Stomach (tissue), 9 donors: ENCODE measurements around the gene KCTD20. TPM values are rescaled to one million over a fixed set of nuclear protein-coding genes. Genes with fewer than 3 reads are reported as not detected.

ENCODE experiments used
- DNase-seq, 2 donors: peaks; one replicate each; pipeline versions ENCODE4 v3.0.0 to v3.0.0-alpha.2; 2013 to 2019
- H3K27ac ChIP-seq, 5 donors: fragments of 200-600 bp in 4 of 5; sonication (generic) in 4 of 5; one replicate each; pipeline ENCODE4 v1.5.1; 2013 to 2019; ENCODE audit warnings: mild to moderate bottlenecking in 1 of 5, moderate library complexity in 1 of 5
- H3K27me3 ChIP-seq, 3 donors: fragments of 200-600 bp; sonication (generic); one replicate each; pipeline ENCODE4 v1.5.1; 2017 to 2019; ENCODE audit warnings: mixed run types in 1 of 3
- H3K36me3 ChIP-seq, 4 donors: fragments of 200-600 bp; sonication (generic); 1 replicate in 3 of 4; 2 replicates in 1 of 4; pipeline ENCODE4 v1.5.1; 2016 to 2019
- H3K4me1 ChIP-seq, 4 donors: fragments of 200-600 bp; sonication (generic); one replicate each; pipeline ENCODE4 v1.5.1; 2016 to 2019
- H3K4me3 ChIP-seq, 4 donors: fragments of 200-600 bp; sonication (generic) in 3 of 4; one replicate each; pipeline ENCODE4 v1.5.1; 2016 to 2019; ENCODE audit warnings: mild to moderate bottlenecking in 1 of 4
- H3K9me3 ChIP-seq, 4 donors: fragments of 200-600 bp; sonication (generic); one replicate each; pipeline ENCODE4 v1.5.1; 2016 to 2019
- CTCF ChIP-seq, 7 experiments: fragments of 450-650 bp in 4 of 7; fragments of 200-600 bp in 3 of 7; sonication (generic) in 3 of 7; IDR thresholded peaks; one replicate each; pipeline ENCODE4 v1.5.1; 2016 to 2019; ENCODE audit warnings: antibody characterized with exemption in 7 of 7, control low read depth in 2 of 7, mild to moderate bottlenecking in 1 of 7
- EP300 ChIP-seq: sonication (generic); formaldehyde crosslinking; IDR thresholded peaks from one replicate; pipeline ENCODE4 v1.6.1; 2017; ENCODE audit warnings: antibody characterized with exemption
- POLR2A ChIP-seq, 4 donors: fragments of 450-650 bp; IDR thresholded peaks; one replicate each; pipeline ENCODE4 v1.6.1; 2016; ENCODE audit warnings: antibody characterized with exemption in 4 of 4, control low read depth in 2 of 4, mild to moderate bottlenecking in 1 of 4, moderate library complexity in 1 of 4
- POLR2AphosphoS5 ChIP-seq, 3 donors: sonication (generic); formaldehyde crosslinking; IDR thresholded peaks; one replicate each; pipeline ENCODE4 v1.6.1; 2016; ENCODE audit warnings: antibody characterized with exemption in 3 of 3
- WGBS, 5 donors: extraction: QIAGEN DNeasy Blood & Tissue Kit in 3 of 5; methylation state at CpG; one replicate each; pipeline versions ENCODE4 v1.1.5 to v1.1.7; 2013 to 2018; 5-methylcytosine and 5-hydroxymethylcytosine counted together
- intact Hi-C: fragments of 100-400 bp; cut with DNase I; formaldehyde crosslinking; loops from one replicate; pipeline ENCODE4 v1.15.1; 2023; ENCODE audit warnings: low total_unique reads
- polyA plus RNA-seq, 3 donors: library from polyadenylated mRNA; stranded (reverse); fragments of 200-250 nt; gene quantifications; one replicate each; pipeline ENCODE4 v1.2.3, GENCODE V29; 2013
- total RNA-seq, 5 donors: library from RNA; depleted of rRNA; stranded (reverse); fragments of >200 nt; gene quantifications; one replicate each; pipeline versions ENCODE4 v1.1.0 to v1.2.3, GENCODE V29; 2014 to 2016
- donor health status: healthy with polysubstance abuse.
- donor health status: Bipolar disorder and iron deficiency.
- donor health status: healthy.

KCTD20 gene
- total and polyA plus RNA-seq, 8 donors, result 10.3 to 72.7 (median 19.5) TPM

- H3K27ac ChIP-seq, result no peak overlapping the region
- WGBS, 5 donors, result 76 to 91% (median 83%) methylated on average over 1 of the region's 1 CpG
- no peak for DNase-seq
- H3K4me1 ChIP-seq, result peaks cover 4 to 44% (median 18%) of the 10 kb centered on the region in 4 donors
- H3K9me3 ChIP-seq, result no peaks in the 10 kb centered on the region
- intact Hi-C loops, result no loop called here
- no peaks in the 10 kb centered on the region for H3K27me3 ChIP-seq
- TF ChIP-seq CTCF (IDR thresholded peaks at IDR 0.05), result no peak
- TF ChIP-seq POLR2A (IDR thresholded peaks at IDR 0.05), result no peak
- TF ChIP-seq POLR2AphosphoS5 (IDR thresholded peaks at IDR 0.05), result no peak
- no peak for TF ChIP-seq EP300
- H3K36me3 ChIP-seq, result no peaks in the 10 kb centered on the region
- H3K4me3 ChIP-seq, result no peak overlapping the region
Measured at GRCh38 chr6:36464233-36464632, 21.4 kb downstream of the KCTD20 start.

- TF ChIP-seq POLR2A (IDR thresholded peaks at IDR 0.05), result no peak
- no peak for TF ChIP-seq EP300
- no peak for TF ChIP-seq CTCF (IDR thresholded peaks at IDR 0.05)
- TF ChIP-seq POLR2AphosphoS5 (IDR thresholded peaks at IDR 0.05), result no peak
- no peaks in the 10 kb centered on the region for H3K27me3 ChIP-seq
- H3K27ac ChIP-seq, result no peak overlapping the region
- H3K4me1 ChIP-seq, result peaks cover 0 to 23% (median 0%) of the 10 kb centered on the region in 4 donors
- intact Hi-C loops, result no loop called here
- DNase-seq, result no peak
- WGBS, 5 donors, result 94 to 100% (median 97%) methylated on average over 3 of the region's 3 CpGs
- no peak overlapping the region for H3K4me3 ChIP-seq
- no peaks in the 10 kb centered on the region for H3K9me3 ChIP-seq
- H3K36me3 ChIP-seq, result peaks cover 9 to 29% (median 27%) of the 10 kb centered on the region in 4 donors
Measured at GRCh38 chr6:36467625-36468024, 24.8 kb downstream of the KCTD20 start.

GRCh38 chr6:36469148-36469661 lies 26.4 kb downstream of the KCTD20 start:
- Histone ChIP-seq H3K9me3 (no peaks in the 10 kb centered on the region), H3K36me3 (peaks cover 14 to 43% (median 39%) of the 10 kb centered on the region in 4 donors), H3K27me3 (no peaks in the 10 kb centered on the region), H3K4me1 (peaks cover 0 to 15% (median 0%) of the 10 kb centered on the region in 4 donors), H3K27ac (no peak overlapping the region), H3K4me3 (no peak overlapping the region)
- WGBS, 5 donors, result 78 to 90% (median 84%) methylated on average over 6 of the region's 6 CpGs
- no peak for TF ChIP-seq POLR2A (IDR thresholded peaks at IDR 0.05)
- TF ChIP-seq POLR2AphosphoS5 (IDR thresholded peaks at IDR 0.05), result no peak
- TF ChIP-seq EP300, result no peak
- no peak for TF ChIP-seq CTCF (IDR thresholded peaks at IDR 0.05)
- intact Hi-C loops, result no loop called here
- DNase-seq, result no peak

GRCh38 chr6:36469946-36470345 lies 27.1 kb downstream of the KCTD20 start:
- WGBS, 5 donors, result 90 to 95% (median 94%) methylated on average over 3 of the region's 3 CpGs
- H3K9me3 ChIP-seq, result no peaks in the 10 kb centered on the region
- intact Hi-C loops, result no loop called here

More at GRCh38 chr6:36469946-36470345, 27.1 kb downstream of the KCTD20 start:
- DNase-seq, result no peak
- H3K4me3 ChIP-seq, result no peak overlapping the region
- H3K27me3 ChIP-seq, result no peaks in the 10 kb centered on the region
- TF ChIP-seq CTCF (IDR thresholded peaks at IDR 0.05) (no peak), EP300 (no peak), POLR2A (IDR thresholded peaks at IDR 0.05) (no peak), POLR2AphosphoS5 (IDR thresholded peaks at IDR 0.05) (no peak)
- H3K4me1 ChIP-seq, result peaks cover 0 to 10% (median 0%) of the 10 kb centered on the region in 4 donors
- H3K36me3 ChIP-seq, result peaks cover 14 to 51% (median 47%) of the 10 kb centered on the region in 4 donors
- no peak overlapping the region for H3K27ac ChIP-seq
